Measurements from ENCODE around the gene E2F6.

Gene E2F6

DNA sequence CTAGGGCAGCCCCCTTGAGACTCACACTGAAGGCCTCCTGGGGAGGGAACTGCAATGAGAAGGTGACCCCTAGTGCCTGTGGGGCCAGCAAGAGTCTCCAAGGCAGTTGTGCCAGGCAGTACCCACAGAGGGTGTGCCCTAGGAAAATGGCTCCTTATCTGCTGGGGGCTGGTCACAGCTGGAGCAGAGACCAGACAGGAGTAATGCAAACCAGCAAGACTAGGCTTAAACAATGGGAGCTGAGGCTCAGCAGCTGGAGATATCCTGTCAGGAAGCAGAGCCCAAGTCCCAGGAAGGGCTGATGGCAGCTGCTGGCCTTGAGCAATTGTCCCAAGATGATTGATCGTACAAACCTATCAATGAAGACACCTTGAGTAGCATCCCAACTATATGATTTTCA lies 26.8 kb upstream of the E2F6 start:
- DNase-seq (ENCODE audit: low read depth, low spot score), result no peak

DNA sequence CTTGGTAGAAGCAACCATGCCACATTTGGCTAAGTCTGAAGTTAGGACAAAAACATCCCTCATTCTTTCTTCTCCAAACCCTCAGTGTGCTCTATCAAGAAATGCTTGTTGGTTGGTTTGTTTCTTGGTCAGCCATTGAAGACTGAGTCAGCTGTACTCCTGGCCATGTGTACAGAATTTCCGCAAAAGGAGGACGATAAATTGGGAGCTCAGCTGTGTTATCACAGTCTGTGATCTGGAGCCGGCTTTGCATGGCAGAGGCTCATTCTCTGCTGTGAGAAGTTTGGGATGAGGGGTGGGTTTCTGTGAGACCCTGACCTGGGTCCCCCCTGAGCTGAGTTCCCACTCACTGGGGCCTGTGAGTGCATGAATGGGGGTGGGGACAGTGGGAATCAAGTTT lies 26.3 kb upstream of the E2F6 start:
- no peak for DNase-seq (ENCODE audit: low read depth, low spot score)

DNA sequence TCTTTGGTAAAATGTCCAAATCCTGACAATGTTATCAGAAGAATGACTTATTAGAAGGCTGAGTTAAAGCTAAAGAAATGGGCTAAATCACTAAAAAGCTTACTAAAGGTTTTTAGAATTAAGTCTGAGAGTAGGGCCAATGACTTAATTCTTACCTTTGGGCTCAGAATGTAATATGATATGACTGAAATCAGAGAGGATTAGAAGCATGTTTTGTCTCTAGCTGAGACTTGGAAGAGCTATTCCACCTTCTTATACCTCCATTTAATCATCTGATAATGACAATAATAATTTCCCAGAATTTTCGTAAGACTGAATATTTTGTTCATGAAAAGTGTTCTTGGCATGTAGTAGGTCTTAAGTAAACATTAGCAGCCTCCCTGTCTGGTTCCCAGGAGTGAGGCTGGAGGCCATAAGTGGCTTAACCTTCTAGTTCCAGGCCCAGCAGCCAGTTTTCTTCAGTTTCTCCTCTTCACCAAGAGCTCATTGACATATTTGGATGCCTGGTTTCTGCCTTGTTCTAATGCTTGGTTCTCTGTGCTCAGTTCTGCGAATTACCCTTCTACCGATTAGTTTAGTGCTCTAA lies 25.5 kb upstream of the E2F6 start:
- no peak for DNase-seq (ENCODE audit: low read depth, low spot score)

DNA sequence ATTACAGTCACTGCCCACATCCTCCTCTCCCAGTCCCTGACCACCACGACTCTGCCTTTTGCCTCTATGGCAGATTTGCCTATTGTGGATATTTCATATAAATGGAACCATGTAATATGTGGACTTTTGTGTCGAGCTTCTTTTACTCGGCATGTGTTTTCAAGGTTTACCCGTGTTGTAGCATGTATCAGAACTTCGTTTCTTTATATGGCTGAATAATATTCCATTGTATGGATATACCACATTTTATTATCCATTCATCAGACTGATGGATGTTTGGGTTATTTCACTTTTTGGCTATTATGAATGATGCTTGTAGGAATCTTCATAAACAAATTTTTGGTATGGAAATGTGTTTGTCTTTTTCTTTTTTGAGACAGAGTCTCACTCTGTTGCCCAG lies 24.2 kb upstream of the E2F6 start:
- DNase-seq (ENCODE audit: low read depth, low spot score), result no peak

DNA sequence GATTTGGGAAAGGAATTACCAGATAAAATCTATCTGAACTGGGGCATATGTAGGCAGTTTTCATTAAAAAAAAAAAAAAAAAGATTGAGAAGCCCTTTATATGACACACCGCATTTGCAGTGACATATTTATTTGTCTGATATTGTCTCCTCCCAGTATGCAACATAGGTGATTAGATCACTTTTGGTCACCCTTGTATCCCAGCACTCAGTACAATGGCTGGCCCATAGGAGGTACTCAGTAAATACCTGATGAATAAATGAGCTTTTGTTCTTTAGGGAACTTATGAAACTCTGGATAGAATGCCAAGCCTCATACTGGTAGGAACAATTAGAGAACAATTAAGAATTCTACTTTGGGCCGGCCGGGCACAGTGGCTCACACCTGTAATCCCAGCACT lies 22.8 kb upstream of the E2F6 start:
- DNase-seq (ENCODE audit: low read depth, low spot score), result no peak

DNA sequence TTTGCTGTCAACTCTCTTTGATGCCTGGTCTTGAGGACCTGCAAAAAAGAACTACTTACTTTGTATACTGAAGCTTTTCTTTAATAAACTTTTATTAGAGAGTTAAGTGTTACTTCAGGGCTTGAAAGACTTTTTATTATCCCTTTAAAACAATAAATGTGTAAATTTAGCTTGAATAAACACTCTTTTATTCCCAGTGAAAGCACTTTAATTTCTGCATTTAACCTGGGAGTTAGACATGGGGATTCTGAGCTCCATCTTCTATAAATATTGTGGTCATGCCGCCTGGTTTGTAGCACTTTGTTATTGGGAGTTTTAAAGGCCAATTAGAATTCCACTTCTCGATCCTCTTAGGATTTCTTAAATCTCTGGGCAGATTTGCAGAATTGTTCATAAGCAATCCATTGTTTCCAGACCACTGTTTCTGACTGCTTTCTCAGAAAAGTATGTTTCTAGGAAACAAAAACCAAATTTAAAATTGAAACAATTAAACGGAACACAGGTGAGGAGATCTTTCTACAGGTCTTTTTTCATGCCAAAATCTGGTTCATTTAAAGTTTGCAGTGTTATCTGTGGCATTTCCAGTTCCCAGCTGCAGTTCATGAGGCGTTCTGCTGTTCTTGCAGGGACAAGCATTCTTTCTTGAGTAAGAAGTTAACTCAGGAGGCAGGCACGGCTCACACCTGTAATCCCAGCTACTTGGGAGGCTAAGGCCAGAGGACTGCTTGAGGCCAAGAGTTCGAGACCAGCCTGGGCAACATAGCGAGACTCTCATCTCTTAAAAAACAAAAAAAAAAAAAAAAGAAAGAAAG lies 18.1 kb upstream of the E2F6 start:
- DNase-seq (ENCODE audit: low read depth, low spot score), result no peak

DNA sequence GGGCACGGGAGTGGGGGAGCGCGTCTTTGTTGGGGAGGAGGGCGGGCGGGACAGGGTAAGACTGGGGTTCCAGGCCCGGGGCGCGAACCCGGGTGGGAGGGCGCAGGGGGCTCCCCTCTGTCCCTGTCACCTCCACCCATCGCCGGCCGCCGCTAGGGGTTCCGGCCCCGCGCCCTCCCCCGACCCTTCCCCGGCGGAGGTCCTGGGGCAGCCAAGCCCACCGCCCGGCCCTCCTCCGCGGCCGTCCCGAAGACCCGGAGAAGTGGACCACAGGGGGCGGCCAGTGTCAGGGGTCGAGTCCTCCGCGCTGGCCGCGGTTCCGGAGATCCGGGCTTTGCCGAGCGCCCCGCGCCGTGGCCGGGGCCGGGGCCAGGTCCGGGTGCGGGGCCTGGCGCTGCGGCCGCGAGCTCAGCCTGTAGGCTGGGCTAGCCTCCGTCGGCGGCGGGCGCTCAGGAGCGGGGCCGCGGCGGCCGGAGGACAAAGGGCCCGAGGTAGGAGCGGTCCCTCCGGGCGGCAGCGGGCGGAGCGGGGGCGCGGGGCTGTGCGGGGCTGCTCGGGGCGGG lies 16.6 kb upstream of the E2F6 start:
- DNase-seq (ENCODE audit: low read depth, low spot score), result no peak

DNA sequence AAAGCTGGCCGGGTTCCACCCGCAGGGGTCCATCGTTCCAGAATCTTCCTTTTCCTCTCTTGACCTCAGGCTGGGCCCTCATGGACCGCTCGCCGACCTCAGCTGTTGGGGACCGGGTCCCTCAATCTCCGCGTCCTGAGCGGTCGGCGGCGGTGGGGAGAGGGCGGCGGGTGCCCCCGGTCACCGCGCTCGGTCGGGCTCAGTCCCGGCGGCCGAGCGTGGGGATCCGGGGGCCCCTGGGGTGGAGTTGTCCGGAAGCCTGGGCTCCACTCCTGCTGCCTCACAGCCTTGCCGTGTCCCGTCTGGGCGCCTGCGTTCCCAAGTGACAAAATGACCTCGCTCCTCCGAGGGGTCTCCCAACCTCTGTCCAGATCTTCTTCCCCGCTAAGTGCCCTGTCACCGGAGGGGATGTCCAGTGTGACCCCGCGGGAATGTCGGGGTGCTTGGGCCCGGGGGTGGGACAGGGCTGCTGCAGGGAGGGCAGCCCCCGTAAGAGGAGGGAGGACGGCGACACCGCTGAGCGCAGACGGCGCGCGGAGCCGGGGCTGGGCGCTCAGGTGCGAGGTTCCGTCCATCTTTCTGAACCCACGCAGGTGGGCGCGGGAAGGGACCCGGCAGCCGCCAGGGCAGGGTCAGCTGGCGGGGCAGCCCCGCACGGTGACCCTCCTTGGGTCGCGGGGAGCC lies 16.0 kb upstream of the E2F6 start:
- no peak for DNase-seq (ENCODE audit: low read depth, low spot score)

DNA sequence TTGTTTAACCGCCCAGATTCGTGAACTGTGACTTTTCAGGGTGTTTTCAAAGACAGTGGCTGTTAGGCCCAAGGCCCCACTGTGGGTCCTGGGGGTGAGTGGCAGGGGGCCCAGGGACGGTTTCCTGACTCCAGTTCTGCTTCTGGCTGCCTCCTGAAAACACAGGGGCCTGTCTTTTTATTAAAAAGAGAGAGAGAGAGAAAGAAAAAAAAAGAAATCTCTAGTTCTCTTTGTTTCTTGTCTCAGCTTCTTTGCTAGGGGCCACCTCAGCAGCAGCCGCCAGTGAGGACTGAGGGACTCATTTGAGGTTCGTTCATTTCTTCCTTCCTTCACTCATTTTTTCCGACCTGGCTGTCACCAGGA lies 15.4 kb upstream of the E2F6 start:
- DNase-seq (ENCODE audit: low read depth, low spot score), result no peak

DNA sequence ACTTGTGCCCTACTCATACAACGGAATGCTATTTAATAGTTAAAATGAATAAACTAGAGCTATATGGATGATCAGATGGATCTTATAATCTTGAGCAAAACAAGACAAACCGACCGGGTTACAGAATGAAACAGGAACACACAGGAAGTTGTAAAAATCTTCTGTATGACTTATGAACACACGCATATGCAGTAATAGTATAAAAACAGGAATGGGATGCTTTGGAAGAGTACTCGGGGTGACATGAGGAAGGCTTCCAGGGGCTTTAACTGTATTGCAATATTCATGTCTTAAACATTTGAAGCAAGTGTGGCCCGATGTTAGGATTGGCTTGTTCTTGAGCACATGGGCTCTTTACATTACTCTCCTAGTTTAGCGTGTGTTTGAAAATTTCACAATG lies 14.9 kb upstream of the E2F6 start:
- no peak for DNase-seq (ENCODE audit: low read depth, low spot score)

DNA sequence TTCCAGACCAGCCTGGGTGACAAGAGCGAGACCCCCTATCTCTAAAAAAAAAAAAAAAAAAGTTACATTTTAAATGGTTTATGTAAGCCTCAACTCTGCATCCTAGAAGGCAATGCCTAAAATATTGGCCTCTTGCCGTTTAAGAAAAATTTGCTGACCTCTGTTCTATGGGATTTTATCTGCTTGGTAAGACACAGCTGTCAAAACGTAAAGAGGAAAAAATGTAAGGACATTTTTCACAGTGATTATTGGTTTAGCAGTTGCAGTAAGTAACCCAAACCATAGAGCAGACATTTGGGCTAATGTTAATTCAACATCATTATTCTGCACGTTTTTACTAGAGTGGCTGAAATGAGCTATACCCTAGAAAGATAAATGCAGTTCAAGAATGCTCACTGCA lies 14.4 kb upstream of the E2F6 start:
- DNase-seq (ENCODE audit: low read depth, low spot score), result no peak

DNA sequence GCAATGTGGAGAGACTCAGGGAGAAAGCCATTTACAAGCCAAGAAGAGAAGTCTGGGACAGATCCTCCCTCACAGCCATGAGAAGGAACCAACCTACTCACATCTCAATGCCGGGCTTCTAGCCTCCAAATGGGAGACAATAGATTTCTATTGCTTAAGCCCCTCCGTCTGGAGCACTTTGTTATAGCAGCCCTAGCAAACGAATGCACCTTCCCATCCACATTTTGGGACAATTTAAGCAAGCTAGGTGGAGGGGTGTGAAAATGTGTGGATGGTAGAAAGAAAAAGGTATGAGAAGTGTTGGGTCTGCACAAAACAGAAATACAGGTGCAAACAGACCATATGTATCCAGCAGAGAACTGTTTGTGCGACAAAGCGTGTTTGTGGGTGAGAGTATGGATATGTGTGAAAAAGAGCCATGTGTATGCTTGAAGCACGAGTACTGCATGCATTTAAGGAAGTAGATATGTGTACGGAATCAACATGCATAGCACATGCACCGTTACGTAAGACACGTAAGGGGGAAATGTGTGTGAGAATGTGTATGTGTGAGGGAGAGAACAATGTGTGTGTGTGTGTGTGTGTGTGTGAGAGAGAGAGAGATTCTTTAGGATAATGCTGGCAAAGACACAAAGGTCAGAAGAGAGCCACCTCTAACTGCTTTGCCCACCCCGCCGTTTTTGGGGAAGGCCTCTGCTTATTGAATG lies 13.1 kb upstream of the E2F6 start:
- no peak for DNase-seq (ENCODE audit: low read depth, low spot score)

DNA sequence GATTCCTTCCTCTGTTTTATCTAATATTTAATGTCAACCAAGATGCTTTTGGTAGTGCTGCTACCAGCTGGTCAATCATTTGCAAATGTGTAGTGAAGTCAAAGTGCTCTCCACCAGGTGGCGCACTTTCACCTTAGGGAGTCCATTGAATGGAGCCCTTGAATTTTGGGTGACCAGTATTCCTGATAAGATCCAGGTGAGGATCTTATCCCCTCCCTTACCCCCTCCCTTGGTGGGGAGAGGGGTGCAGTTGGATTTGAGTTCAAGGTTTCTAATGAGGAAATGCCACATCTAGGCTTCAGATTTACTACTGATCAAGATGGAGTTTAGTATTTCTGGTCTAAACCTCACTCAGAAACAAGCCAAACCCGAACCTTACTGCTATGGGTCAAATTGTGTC lies 12.0 kb upstream of the E2F6 start:
- peak; percentile 85 for DNase-seq (ENCODE audit: low read depth, low spot score)

DNA sequence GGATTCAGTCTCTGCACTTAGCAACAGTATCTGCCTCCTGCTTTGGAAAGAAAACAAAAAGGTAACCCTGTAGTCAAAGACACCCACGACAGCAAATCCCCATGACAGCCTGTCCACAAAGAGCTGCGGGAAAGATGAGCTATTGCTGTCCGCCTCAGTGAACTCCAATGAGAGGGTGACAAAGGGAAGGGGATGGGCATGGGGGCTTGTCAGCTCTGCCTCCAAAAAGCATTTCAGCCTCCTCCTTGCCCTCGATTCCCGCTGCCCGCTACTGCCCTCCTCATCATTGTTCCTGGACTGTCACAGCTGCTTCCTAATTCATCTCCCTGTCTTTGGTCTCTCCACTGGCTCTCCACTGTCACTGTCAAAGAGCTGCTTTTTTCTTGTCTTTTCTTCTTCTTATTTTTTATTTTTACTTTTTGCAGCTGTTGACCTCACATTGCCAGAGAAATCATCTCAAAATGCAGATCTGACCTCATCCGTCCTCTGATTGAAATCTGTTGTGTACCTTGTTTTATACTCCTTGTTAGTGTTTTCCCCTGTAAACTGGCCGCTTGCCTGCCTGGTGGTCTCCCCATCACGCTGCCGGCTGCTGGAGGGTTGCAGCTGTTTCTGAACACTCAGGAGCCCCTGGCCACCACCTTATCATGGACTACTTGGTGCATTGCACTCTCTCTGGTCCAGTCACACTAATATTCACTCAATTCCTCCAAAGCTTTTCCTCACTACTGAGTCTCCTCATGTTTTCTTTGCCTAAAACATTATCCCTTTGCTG lies 7.9 kb upstream of the E2F6 start:
- DNase-seq (ENCODE audit: low read depth, low spot score), result no peak

DNA sequence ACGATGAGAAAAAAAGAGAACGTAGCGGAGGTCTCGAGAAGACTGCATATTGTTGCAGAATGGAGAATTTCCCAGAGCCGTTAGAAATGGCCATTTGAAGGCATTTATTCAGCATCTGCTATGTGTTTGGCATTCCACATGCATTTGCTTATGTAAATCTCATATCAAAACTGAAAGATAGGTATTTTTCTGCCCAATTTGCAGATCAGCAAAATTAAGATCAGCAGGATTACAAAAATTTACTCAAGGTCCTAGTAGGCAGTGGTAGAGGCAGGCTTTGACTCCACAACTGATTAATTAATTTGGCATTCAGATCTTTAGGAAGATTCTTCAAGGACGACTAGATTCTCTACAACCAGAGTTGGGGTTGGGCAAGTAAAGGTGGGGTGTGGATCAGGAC lies 1.8 kb upstream of the E2F6 start:
- DNase-seq (ENCODE audit: low read depth, low spot score), result no peak

DNA sequence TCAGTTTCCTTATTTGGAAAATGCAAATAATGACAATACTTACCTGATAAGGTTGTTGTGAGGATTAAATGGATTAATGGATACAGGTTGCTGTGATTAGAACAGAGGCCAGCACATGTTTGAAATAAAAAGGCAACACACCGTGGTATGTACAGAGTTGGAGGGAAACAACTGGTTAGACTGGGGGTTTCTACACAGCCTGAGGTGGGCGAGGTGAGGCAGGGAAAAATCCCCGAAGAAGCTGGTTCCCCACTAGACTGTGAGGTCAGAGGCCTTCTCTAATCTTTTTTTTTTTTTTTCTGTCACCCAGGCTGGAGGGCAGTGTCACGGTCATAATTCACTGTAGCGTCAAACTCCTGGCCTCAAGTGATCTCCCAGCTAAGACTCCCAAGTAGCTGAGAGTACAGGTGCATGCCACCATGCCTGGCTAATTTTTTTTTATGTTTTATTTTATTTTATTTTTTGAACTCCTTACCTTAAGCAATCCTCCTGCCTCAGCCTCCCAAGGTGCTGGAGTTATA lies 1.2 kb upstream of the E2F6 start:
- DNase-seq (ENCODE audit: low read depth, low spot score), result no peak

DNA sequence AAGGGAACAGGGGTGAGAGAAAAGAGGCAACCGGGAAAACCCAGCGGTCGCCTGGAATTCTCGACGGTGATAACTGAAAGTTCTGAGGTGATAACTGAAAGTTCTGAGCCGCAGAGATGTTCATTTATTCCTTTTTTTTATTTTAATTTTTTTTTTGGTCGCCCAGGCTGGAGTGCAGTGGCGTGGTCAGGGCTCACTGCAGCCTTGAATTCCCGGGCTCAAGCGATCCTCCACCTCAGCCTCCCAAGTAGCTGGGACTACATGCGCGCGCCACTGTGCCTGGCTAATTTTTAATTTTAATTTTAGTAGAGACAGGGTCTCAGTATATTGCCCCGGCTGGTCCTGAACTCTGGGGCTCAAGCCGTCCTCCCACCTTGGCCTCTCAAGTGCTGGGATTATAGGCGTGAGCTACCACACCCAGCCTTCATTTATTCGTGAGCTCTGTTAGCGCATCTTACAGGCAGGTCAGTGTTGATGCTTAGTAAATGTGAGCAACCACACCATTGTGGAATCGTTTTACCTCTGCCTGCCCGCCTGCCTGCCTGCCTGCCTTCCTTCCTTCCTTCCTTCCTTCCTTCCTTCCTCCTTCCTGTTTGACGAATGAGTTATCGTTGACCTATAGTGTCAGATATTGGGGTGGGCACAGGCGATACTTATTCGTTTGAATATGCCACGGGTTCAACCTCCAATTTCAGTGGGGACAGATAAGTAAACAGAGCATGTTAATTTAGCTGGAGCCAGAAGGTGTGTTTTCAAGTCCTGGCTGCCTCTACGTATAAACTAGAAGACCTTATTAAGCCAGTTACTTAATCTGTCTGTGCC lies 557 bp upstream of the E2F6 start:
- DNase-seq (ENCODE audit: low read depth, low spot score), result no peak

DNA sequence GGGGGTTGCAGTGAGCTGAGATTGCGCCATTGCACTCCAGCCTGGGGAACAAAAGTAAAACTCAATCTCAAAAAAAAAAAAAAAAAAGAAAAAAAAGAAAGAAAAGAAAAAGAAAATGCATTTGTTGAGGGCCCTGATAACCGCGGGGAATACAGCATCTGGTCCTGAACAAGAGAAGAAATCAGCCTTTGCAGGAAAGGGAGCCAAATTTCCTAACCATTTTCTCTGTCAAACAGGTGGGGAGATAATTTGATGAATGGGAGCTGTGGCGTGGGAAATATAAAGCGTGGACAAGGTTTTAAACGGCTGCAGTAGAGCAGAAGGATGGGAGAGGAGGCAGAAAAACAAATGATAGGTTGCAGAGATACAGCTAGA lies 864 bp downstream of the E2F6 start:
- no peak for DNase-seq (ENCODE audit: low read depth, low spot score)

DNA sequence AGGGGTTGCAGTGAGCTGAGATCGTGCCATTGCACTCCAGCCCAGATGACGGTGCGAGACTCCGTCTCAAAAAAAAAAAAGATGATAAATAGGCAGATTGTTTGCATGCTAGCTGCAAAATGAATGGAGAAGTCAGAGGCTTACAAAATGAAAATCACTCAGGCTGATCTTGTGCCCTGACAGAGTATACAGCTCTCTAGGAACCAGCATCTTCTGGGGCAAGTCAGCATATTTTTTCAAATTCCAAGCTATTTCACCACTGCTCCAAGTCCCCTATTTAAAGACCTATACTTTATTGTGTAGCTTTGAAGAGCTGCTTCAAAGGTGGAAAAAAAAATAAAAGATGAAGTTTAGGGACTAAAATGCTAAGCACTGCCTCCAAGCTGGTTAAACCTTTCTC lies 6.1 kb downstream of the E2F6 start:
- no peak for DNase-seq (ENCODE audit: low read depth, low spot score)

DNA sequence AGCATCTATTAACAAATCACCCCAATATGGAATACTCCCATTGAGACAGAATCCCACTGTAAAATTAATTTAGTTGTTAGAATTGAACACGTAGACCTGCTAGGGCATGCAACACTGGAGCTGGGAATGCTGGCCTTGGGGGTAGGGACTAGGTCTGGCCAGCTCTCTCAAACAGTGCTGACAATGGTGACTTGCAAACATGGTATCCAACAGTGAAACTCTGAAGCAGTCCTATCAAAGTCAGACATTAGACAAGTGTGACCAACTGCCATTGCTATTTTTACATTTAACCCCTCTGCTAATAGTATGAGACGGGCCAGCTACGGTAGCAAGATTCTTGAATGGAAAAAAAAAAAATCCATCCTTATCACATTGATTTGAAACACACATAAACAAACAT lies 7.2 kb downstream of the E2F6 start:
- DNase-seq (ENCODE audit: low read depth, low spot score), result no peak

Data from smooth muscle cell of the brain vasculature (primary cell).